Transverse colon (tissue), 3 donors: ENCODE data around the gene TBC1D10B.

Experiments used
- POLR2A ChIP-seq: fragments of 450-650 bp; IDR thresholded peaks from one replicate; pipeline ENCODE4 v1.6.1; 2016; ENCODE audit warnings: antibody characterized with exemption, mild to moderate bottlenecking, moderate library complexity
- TF ChIP-seq, protein P1 (sequence below), 5 experiments: fragments of 200-600 bp in 3 of 5; fragments of 450-650 bp in 2 of 5; sonication (generic) in 3 of 5; IDR thresholded peaks; 1 replicate in 2 of 5; 2 replicates in 3 of 5; pipeline ENCODE4 v1.5.1; 2016 to 2017; ENCODE audit warnings: antibody characterized with exemption in 5 of 5, inconsistent platforms in 3 of 5, mild to moderate bottlenecking in 2 of 5, moderate library complexity in 1 of 5

DNA sequence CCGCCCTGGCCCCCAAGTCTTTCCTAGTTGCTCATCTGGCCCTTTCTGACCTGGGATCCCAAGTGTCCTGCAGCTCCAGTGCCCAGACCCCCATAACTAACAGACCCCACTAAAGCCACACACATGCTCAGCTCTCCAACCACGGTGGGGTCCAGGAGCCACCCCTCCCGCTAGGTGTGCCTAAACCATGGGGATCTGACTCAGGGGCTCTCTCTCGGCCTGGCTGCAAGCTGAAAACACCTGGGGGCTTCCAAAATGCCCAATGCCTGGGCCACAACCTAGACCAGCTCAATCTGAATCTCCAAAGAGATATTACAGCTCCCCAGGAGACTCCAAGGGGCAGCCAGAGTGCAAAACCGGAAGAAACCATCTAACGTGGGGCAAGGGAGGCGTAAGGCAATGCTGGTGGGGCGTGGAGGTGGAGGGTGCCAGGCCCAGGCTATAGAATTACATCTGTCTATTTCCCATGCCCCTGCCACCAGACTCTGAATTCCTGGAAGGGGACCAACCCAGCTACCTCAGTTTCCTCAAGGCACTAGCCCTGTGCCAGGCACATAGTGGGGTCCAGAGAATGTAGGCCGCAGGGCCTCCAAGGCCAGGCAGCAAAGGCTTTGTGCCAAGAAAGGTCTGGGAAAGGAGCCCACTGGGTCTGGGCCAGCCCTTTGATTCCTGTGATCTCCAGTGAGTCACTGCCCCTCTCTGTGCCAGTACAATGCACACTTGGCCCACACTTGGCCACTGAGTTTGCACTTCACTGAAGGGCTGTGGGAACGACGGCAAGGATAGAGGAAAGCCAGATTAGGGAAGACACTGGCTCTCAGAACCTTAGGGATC, 18.5 kb downstream of the TBC1D10B start:
- TF ChIP-seq, protein P1, sequence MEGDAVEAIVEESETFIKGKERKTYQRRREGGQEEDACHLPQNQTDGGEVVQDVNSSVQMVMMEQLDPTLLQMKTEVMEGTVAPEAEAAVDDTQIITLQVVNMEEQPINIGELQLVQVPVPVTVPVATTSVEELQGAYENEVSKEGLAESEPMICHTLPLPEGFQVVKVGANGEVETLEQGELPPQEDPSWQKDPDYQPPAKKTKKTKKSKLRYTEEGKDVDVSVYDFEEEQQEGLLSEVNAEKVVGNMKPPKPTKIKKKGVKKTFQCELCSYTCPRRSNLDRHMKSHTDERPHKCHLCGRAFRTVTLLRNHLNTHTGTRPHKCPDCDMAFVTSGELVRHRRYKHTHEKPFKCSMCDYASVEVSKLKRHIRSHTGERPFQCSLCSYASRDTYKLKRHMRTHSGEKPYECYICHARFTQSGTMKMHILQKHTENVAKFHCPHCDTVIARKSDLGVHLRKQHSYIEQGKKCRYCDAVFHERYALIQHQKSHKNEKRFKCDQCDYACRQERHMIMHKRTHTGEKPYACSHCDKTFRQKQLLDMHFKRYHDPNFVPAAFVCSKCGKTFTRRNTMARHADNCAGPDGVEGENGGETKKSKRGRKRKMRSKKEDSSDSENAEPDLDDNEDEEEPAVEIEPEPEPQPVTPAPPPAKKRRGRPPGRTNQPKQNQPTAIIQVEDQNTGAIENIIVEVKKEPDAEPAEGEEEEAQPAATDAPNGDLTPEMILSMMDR (IDR thresholded peaks at IDR 0.05) = no peak
- TF ChIP-seq POLR2A = no peak
